ELF-1 (cell line): ENCODE results near the gene CYP11A1.

Experiments used
- DNase-seq: peaks from one replicate; pipeline ENCODE4 v3.0.0-alpha.2; 2016; ENCODE audit warnings: low read depth, low spot score

The CYP11A1 gene

GRCh38 chr15:74388363-74388951 is 21.0 kb upstream of the CYP11A1 start:
- no peak for DNase-seq

- peak; percentile 79 for DNase-seq
These were observed 20.3 kb upstream of the CYP11A1 start for GRCh38 chr15:74387621-74388362.

DNA sequence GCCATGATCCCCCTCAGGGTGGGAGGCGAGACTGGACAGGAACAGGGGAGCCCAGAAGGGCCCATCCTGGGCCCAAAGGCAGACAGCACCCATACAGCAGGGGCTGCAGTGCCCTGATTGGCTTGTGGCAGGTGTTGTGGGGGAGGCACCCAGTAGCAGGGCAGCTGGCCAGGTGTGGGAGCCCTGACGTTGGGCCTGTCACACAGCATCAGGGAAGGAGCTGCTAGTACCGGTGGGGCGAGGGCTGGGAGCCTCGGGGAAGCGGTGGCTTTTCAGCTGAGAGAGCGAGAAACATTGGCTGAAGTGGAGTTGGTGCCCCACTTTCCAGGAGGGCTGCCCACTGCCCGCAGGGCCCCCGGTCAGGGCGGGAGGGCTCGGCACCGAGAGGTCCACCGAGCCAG is 19.7 kb upstream of the CYP11A1 start:
- no peak for DNase-seq

GRCh38 chr15:74386496-74387140 is 19.2 kb upstream of the CYP11A1 start:
- no peak for DNase-seq

GRCh38 chr15:74385733-74386132 is 18.3 kb upstream of the CYP11A1 start:
- no peak for DNase-seq

DNA sequence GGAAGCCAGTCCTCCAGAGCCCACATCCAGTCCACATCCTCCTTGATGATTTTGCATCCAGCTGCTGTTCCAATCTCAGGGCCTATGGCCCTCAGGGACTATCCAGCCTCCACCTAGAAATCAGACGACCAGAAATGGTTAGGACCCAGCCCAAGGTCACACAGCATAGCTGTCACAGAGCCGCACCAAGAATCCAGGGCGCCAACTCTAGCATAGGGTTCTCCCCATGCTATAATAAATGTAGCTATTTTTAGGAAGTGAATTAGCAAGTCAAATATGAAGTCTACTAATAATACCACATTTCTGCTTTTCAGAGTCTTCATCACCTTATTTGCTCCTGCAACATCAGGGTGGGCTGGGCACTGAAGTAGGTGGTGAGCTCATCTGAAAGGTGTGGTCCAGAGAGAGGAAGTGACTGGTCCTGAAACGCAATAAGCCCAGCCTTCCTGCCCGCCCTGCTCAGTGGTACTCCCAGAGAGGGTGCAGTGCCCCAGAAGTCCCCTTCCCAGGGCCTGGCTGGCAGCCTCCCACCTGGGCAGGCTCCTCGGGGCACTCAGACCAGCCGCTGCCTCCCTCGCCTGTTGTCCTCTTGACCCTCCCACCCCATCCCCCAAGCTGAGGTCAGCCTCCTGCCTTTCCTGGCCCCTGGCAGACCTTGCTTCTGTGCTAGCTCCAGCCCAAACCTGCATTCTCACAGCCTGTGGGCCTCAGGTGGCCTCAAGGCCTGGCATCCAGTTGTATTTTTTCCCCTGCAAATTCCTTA is 17.6 kb upstream of the CYP11A1 start:
- DNase-seq = no peak

DNA sequence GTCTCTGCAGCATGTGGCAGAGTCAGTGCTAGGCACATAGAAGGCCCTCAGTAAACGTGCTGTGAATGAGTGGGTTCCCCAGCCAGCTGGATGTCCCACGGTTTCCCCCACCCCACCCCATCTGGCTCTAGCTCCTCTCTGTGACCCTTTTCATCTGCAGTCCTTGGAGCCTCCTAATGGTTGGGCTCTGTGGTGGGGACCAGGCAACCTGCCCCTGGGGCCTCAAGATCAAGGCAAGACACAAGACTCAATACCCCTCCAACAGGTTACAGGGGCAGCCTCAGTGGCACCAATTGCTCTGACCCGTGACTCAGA is 17.1 kb upstream of the CYP11A1 start:
- no peak for DNase-seq

- no peak for DNase-seq
These were observed 16.5 kb upstream of the CYP11A1 start for GRCh38 chr15:74383695-74384565.

DNA sequence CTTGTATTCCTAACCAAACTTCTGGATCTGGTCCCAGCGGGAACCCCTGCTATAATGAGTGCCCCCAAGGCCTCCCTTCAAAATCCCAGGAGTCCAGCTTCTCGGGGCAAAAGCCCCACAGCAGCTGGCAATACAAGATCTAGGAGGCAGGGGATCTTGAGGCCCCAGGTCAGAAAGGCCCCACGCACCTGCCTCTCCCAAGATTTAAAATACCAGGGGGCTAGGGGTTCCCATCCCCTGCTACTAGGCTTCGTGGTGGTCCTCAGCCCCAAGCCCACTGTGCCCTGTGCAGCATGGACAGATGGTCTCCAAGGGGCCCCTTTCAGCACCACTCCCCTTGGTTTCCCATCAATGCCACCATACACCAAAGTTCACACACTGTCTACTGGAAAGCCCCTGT is 15.8 kb upstream of the CYP11A1 start:
- DNase-seq = no peak

DNA sequence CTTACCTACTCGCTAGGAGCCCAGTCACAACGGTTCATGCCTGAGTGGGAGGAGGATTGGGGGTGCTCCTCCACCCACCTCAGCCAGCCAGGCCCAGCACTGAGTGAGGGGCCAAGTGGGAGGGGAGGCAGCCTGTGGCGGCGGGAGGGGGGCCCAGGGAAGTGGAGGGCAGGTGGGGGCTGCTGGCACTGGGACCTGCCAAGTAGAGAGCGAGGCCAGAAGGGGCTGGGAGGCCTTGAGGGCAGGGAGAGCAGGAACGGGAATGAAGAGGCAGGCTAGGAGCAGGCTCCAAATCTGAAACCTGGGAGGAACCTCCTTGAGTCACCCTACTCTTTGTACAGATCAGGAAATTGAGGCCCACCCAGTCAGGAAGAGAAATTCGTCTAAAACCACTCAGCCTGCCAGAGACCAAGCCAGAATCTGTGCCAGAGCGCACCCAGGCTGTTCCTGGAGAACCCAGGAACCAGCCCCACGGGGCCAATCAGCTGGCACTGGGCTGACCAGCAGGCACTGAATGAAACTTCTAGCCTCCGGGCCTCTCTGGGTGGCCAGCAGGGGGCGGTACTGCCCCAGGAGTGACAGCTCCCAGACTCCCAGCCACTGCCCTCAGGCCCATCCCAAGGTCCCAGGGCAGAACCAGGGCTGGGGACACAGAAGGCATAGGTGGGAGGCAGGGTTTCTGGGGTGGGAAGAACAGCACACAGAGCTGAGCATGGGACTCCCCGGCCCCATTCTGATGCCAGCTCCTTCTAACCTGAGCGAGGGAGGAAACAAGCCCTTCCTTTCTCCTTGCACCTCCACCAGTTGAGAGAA is 14.8 kb upstream of the CYP11A1 start:
- DNase-seq = peak; percentile 95

DNA sequence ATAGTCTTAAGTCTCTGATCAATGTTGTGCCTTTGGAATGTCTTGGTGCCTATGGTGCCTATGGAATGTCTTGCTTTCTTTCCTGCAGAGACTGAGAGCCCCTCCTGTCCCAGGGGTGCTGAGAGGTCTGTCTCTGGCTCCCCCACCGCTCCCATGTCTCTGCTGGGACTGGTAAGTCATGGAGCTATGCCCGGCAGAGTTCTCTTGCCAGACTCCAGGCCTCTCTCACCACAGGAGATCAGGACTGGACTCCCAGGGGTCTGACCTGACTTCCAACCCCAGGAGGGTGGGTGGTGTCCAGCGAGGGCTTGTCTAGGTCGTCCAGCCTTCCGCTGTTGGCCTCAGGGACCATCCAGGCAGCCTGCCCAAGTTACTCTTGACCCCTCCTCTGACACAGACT is 14.0 kb upstream of the CYP11A1 start:
- DNase-seq = no peak

- no peak for DNase-seq
These were observed 13.7 kb upstream of the CYP11A1 start for GRCh38 chr15:74381190-74381453.

- DNase-seq = no peak
These were observed 13.1 kb upstream of the CYP11A1 start for GRCh38 chr15:74380361-74381189.

DNA sequence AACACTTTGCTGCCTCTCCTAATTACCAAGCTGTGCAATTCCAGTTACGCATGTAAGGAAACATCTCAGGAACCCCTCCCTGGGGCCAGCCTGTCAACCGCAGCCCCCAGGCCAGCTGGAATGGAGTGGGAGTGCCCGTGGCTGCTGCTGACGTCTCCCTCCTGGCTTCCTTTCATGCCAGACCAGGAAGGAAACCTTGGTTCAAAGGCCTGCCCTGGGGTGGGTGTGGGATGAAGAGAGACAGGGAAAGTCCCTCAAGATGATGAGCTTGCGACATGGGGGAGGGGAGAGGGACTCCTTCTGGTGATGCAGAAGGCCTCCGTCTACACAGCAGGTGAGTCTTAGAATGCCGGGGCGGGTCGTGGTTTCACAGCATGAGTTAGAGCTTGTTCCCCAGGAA is 11.4 kb upstream of the CYP11A1 start:
- peak; percentile 93 for DNase-seq

DNA sequence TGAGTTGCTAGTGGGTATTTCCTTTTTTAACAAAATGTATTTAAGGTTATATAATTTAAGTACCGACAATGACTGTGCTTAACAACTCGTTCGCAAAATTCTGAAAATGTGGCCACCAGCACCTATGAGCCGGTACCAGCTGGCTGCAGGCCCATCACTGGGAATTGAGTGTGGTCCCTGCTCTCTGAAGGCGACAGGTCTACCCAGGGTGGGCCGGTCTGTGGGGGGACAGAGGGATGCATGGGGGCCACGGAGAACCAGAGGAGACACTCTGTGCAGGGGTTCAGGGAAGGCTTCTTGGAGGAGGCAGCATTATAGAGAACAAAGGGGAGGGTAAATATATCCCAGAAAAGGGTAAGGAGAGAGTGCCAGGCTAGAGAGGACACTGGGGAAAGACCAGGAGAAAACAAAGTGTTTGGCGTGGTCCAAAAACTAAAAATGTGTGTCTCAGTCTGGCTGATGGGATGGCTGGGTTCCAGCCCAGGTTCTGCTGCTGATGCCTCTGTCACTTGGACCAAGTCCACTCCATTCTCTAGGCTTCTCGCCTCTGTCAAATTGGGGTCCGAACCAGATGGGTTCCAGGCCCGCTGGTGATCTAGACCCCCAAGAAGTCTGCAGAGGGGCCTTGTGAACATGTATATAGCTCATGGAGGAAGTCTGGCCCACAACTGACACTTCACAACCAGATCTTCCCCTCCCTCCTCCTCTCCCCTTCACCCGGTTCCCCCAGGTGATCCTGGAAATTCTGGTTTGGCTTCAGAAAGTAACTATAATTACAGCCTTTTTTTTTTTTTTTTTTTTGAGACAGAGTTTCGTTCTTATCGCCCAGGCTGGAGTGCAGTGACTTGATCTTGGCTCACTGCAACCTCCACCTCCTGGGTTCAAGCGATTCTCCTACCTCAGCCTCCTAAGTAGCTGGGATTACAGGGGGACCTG is 10.7 kb upstream of the CYP11A1 start:
- DNase-seq = no peak

DNA sequence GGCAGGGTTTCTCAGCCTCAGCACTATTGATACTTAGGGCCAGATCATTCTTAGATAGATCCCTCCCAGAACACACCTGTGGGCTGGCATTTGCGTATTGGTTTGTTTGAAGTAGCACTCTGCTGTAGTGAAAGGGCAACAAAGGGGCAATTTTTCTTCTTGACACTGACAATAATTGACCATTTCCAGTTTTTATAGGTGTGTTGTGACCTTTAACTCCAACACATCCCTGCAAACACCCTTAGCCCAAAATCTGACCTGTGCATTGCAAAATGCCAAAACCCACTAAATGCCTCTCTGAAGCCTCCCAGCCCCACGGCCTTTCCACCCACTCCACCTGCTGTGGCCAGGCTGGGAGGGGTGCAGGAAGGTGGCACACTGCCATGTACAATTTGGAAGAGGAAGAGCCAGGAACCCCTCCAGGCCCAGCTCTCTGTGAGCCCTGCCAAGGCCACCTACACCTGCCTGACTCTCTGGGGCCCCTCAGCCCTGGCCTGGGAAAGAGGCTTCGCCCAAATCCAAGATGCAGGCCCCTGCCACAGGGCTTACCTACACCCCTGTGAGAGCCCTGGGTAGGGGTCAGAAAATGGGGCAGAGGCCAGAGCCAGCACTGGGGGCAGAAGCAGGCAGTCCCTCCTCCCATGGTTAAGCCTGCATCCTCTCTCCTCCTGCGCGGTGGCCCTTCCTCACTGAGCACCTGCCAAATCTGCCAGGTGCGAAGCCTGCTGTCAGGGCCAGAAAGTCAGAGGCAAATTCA is 9.6 kb upstream of the CYP11A1 start:
- DNase-seq = no peak

DNA sequence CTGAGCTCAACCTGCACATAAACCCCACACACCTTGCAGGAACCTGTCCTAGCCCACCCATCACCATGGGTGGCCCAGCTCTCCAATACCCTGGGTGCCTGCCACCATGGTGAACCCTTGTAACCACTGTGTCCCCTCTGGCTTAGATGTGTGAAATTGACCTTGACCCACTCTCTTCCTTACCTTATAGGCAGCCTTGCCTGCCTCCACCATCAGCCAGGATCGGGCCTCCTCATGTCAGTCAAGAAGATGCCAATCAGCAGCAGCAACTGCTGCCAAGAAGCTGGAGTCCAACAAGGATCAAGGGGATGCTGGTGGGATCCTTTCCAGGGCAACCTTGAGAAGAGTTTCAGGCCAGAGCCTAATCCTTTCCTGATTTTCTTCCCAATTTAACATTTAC is 8.8 kb upstream of the CYP11A1 start:
- no peak for DNase-seq

DNA sequence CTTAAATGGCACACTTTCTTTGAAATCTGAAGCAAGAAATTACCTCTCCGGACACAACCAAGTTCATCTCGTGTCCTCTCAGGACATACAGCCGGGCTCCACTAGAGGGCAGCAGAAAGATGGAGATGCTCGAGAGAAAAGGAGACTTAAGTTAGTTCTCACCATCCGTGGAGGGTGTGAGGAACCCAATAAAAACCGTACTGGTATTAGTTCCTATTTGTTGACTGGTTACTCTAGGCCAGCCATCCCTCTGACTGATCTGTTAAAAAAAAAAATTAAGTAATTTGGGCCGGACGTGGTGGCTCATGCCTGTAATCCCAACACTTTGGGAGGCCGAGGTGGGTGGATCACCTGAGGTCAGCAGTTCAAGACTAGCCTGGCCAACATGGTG is 7.9 kb upstream of the CYP11A1 start:
- DNase-seq = peak; percentile 79
